SW 1271 (cell line): Measurements from ENCODE around the gene USP17L10.
"Not testable (repeated sequence)": the region's sequence is repeated elsewhere in the genome, so short reads cannot be mapped to it uniquely, and the experiment has no call there.

Experiments
- DNase-seq, 2 experiments: peaks; one replicate each; lab custom pipeline; 2025; lab: John Stamatoyannopoulos, UW

The USP17L10 gene, protein sequence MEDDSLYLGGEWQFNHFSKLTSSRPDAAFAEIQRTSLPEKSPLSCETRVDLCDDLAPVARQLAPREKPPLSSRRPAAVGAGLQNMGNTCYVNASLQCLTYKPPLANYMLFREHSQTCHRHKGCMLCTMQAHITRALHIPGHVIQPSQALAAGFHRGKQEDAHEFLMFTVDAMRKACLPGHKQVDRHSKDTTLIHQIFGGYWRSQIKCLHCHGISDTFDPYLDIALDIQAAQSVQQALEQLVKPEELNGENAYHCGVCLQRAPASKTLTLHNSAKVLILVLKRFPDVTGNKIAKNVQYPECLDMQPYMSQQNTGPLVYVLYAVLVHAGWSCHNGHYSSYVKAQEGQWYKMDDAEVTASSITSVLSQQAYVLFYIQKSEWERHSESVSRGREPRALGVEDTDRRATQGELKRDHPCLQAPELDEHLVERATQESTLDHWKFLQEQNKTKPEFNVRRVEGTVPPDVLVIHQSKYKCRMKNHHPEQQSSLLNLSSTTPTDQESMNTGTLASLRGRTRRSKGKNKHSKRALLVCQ

DNA sequence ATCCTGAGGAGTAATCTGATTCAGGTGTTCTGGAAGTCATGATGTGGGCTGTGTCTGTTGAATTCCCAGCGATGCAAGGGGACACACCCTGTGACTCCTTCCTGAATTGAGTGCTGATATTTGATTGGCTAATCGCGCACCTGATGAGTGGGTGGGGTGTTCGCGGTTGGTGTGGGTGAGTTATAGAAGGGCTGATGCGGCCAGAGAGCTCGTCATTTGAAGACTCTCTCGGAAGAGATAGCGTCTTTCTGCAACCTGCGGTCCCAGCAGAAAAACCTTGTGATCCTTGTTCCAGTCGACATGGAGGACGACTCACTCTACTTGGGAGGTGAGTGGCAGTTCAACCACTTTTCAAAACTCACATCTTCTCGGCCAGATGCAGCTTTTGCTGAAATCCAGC, at the start of gene USP17L10:
TSS of gene USP17L10 (plus strand) at position 301 of the 400 bp plus-strand sequence. CDS start at position 301, 0 bp downstream.
- not testable (repeated sequence) for DNase-seq

DNA sequence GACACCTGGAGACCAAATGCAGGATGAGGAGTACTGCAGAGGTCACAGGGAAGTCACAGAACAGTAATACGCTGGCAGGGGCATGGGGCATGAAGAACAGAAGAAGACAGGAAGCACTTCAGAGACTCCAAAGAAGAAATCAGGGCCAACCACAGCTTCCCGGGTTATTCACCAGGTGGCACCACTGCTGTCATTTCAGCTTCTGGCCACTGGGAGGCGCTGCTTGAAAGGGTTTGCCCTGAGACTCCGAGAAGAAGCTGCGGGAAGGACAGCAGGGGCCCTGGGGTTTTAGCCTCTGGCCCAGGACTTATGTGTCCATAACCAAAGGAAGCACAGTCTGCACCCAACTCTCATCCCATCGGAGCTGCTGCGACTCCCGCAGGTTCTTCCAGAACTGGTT, 44.5 kb upstream of the USP17L10 start:
- not testable (repeated sequence) for DNase-seq

DNA sequence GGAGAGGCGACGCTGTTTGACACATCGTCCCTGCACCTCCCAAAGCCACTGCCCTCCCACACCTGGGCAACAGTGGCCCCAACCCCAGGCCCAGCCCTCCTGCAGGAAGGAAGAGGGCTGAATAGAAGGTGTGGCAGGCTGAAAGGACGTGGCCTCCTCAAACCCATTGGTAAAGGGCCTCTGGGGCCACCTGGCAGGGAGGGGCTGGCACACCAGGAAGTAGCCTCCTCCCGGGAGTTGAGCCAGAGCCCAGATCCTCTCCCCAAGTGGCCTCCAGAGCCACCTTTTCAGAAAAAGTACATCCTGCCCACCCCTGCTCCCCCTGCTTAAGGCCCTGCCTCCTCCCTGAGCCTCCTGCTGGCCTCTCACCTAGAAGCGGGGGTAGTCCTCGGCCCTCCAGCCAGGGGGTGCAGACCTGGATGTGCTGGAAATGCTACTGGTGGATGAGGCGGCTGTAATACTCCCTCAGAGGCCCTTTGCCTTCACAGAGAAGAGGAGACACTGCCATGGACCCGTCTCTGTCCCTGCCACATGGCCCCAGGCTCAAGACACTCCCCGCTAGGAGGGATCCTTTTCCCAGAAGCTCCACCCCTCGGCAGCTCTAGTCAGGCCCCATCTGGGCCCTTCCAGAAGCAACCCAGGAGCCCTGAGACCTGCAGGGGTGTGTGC, 40.5 kb upstream of the USP17L10 start, which contains the start of gene FAM90A26:
TSS of gene FAM90A26 (plus strand) at position 619 of the 669 bp plus-strand sequence. CDS start 2,764 bp downstream, outside the sequence.
- DNase-seq = not testable (repeated sequence)

DNA sequence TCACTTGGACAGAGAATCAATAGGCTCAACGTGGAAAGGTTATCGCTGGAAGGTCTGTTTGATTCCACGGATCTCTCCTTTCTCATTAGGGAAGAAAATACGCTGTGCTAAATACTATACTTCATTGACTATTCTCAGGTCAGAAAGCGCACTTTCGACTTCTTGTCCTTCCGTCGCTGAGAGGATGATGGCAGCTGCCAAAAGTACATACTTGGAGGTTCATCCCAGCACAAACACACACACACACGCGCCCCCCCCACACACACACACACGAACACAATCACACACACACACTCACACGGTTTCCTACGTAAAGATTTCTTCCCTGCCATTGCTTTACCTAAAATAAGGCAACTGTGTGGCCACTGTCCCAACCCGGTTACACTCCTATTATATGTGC, 4.2 kb downstream of the USP17L10 start:
- not testable (repeated sequence) for DNase-seq

DNA sequence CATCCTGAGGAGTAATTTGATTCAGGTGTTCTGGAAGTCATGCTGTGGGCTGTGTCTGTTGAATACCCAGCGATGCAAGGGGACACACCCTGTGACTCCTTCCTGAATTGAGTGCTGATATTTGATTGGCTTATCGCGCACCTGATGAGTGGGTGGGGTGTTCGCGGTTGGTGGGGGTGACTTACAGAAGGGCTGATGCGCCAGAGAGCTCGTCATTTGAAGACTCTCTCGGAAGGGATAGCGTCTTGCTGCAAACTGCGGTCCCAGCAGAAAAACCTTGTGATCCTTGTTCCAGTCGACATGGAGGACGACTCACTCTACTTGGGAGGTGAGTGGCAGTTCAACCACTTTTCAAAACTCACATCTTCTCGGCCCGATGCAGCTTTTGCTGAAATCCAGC, 4.6 kb downstream of the USP17L10 start, which contains the start of gene USP17L11:
TSS of gene USP17L11 (plus strand) at position 301 of the 400 bp plus-strand sequence. CDS start at position 301, 0 bp downstream.
- not testable (repeated sequence) for DNase-seq

DNA sequence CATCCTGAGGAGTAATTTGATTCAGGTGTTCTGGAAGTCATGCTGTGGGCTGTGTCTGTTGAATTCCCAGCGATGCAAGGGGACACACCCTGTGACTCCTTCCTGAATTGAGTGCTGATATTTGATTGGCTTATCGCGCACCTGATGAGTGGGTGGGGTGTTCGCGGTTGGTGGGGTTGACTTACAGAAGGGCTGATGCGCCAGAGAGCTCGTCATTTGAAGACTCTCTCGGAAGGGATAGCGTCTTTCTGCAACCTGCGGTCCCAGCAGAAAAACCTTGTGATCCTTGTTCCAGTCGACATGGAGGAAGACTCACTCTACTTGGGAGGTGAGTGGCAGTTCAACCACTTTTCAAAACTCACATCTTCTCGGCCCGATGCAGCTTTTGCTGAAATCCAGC, 9.4 kb downstream of the USP17L10 start, which contains the start of gene USP17L12:
TSS of gene USP17L12 (plus strand) at position 301 of the 400 bp plus-strand sequence. CDS start at position 301, 0 bp downstream.
- not testable (repeated sequence) for DNase-seq

DNA sequence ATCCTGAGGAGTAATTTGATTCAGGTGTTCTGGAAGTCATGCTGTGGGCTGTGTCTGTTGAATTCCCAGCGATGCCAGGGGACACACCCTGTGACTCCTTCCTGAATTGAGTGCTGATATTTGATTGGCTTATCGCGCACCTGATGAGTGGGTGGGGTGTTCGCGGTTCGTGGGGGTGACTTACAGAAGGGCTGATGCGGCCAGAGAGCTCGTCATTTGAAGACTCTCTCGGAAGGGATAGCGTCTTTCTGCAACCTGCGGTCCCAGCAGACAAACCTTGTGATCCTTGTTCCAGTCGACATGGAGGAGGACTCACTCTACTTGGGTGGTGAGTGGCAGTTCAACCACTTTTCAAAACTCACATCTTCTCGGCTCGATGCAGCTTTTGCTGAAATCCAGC, 14.1 kb downstream of the USP17L10 start, which contains the start of gene USP17L13:
TSS of gene USP17L13 (plus strand) at position 301 of the 400 bp plus-strand sequence. CDS start at position 301, 0 bp downstream.
- not testable (repeated sequence) for DNase-seq

DNA sequence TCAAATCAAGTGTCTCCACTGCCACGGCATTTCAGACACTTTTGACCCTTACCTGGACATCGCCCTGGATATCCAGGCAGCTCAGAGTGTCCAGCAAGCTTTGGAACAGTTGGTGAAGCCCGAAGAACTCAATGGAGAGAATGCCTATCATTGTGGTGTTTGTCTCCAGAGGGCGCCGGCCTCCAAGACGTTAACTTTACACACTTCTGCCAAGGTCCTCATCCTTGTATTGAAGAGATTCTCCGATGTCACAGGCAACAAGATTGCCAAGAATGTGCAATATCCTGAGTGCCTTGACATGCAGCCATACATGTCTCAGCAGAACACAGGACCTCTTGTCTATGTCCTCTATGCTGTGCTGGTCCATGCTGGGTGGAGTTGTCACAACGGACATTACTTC, 19.8 kb downstream of the USP17L10 start:
- not testable (repeated sequence) for DNase-seq

DNA sequence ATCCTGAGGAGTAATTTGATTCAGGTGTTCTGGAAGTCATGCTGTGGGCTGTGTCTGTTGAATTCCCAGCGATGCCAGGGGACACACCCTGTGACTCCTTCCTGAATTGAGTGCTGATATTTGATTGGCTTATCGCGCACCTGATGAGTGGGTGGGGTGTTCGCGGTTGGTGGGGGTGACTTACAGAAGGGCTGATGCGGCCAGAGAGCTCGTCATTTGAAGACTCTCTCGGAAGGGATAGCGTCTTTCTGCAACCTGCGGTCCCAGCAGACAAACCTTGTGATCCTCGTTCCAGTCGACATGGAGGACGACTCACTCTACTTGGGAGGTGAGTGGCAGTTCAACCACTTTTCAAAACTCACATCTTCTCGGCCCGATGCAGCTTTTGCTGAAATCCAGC, 23.6 kb downstream of the USP17L10 start, which contains the start of gene USP17L15:
TSS of gene USP17L15 (plus strand) at position 301 of the 400 bp plus-strand sequence. CDS start at position 301, 0 bp downstream.
- not testable (repeated sequence) for DNase-seq

DNA sequence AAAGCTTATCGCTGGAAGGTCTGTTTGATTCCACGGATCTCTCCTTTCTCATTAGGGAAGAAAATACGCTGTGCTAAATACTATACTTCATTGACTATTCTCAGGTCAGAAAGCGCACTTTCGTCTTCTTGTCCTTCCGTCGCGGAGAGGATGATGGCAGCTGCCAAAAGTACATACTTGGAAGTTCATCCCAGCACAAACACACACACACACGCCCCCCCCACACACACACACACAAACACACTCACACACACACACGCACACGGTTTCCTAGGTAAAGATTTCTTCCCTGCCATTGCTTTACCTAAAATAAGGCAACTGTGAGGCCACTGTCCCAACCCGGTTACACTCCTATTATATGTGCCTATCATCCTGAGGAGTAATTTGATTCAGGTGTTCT, 28.0 kb downstream of the USP17L10 start:
- DNase-seq = not testable (repeated sequence)

DNA sequence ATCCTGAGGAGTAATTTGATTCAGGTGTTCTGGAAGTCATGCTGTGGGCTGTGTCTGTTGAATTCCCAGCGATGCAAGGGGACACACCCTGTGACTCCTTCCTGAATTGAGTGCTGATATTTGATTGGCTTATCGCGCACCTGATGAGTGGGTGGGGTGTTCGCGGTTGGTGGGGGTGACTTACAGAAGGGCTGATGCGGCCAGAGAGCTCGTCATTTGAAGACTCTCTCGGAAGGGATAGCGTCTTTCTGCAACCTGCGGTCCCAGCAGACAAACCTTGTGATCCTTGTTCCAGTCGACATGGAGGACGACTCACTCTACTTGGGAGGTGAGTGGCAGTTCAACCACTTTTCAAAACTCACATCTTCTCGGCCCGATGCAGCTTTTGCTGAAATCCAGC, 33.1 kb downstream of the USP17L10 start, which contains the start of gene USP17L17:
TSS of gene USP17L17 (plus strand) at position 301 of the 400 bp plus-strand sequence. CDS start at position 301, 0 bp downstream.
- not testable (repeated sequence) for DNase-seq

DNA sequence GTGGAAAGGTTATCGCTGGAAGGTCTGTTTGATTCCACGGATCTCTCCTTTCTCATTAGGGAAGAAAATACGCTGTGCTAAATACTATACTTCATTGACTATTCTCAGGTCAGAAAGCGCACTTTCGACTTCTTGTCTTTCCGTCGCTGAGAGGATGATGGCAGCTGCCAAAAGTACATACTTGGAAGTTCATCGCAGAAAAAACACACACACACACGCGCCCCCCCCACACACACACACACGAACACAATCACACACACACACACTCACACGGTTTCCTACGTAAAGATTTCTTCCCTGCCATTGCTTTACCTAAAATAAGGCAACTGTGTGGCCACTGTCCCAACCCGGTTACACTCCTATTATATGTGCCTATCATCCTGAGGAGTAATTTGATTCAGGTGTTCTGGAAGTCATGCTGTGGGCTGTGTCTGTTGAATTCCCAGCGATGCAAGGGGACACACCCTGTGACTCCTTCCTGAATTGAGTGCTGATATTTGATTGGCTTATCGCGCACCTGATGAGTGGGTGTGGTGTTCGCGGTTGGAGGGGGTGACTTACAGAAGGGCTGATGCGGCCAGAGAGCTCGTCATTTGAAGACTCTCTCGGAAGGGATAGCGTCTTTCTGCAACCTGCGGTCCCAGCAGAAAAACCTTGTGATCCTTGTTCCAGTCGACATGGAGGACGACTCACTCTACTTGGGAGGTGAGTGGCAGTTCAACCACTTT, 37.7 kb downstream of the USP17L10 start, which contains the start of gene USP17L18:
TSS of gene USP17L18 (plus strand) at position 678 of the 728 bp plus-strand sequence. CDS start at position 678, 0 bp downstream.
- DNase-seq = not testable (repeated sequence)

DNA sequence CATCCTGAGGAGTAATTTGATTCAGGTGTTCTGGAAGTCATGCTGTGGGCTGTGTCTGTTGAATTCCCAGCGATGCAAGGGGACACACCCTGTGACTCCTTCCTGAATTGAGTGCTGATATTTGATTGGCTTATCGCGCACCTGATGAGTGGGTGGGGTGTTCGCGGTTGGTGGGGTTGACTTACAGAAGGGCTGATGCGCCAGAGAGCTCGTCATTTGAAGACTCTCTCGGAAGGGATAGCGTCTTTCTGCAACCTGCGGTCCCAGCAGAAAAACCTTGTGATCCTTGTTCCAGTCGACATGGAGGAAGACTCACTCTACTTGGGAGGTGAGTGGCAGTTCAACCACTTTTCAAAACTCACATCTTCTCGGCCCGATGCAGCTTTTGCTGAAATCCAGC, 42.6 kb downstream of the USP17L10 start, which contains the start of gene USP17L19:
TSS of gene USP17L19 (plus strand) at position 301 of the 400 bp plus-strand sequence. CDS start at position 301, 0 bp downstream.
- not testable (repeated sequence) for DNase-seq

DNA sequence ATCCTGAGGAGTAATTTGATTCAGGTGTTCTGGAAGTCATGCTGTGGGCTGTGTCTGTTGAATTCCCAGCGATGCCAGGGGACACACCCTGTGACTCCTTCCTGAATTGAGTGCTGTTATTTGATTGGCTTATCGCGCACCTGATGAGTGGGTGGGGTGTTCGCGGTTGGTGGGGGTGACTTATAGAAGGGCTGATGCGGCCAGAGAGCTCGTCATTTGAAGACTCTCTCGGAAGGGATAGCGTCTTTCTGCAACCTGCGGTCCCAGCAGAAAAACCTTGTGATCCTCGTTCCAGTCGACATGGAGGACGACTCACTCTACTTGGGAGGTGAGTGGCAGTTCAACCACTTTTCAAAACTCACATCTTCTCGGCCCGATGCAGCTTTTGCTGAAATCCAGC, 47.4 kb downstream of the USP17L10 start, which contains the start of gene USP17L20:
TSS of gene USP17L20 (plus strand) at position 301 of the 400 bp plus-strand sequence. CDS start at position 301, 0 bp downstream.
- DNase-seq = not testable (repeated sequence)
